ENCODE results near the gene DACT2.

DACT2 gene

GRCh38 chr6:168347615-168348014 is 28.0 kb upstream of the DACT2 start:
- Histone ChIP-seq H3K9me3 (ENCODE audit: control insufficient read depth in 1 of 2, low read length in 2 of 2) (no peaks in the 10 kb centered on the region), H3K4me3 (ENCODE audit: low read depth in 1 of 2, low read length in 2 of 2) (no peak overlapping the region), H3K27ac (ENCODE audit: low read length) (no peak overlapping the region), H3K36me3 (ENCODE audit: control insufficient read depth in 1 of 2, insufficient read depth in 2 of 2, low read length in 2 of 2) (no peaks in the 10 kb centered on the region), H3K4me1 (ENCODE audit: control insufficient read depth in 1 of 2, insufficient read depth in 2 of 2, low read length in 2 of 2) (no peaks in the 10 kb centered on the region), H3K27me3 (ENCODE audit: low read depth, low read length) (no peaks in the 10 kb centered on the region)

- no peak overlapping the region for H3K4me3 ChIP-seq (ENCODE audit: low read depth in 1 of 2, low read length in 2 of 2)
- no peaks in the 10 kb centered on the region for H3K36me3 ChIP-seq (ENCODE audit: control insufficient read depth in 1 of 2, insufficient read depth in 2 of 2, low read length in 2 of 2)
- no peaks in the 10 kb centered on the region for H3K27me3 ChIP-seq (ENCODE audit: low read depth, low read length)
- H3K9me3 ChIP-seq (ENCODE audit: control insufficient read depth in 1 of 2, low read length in 2 of 2), result no peaks in the 10 kb centered on the region
- H3K27ac ChIP-seq (ENCODE audit: low read length), result no peak overlapping the region
- no peaks in the 10 kb centered on the region for H3K4me1 ChIP-seq (ENCODE audit: control insufficient read depth in 1 of 2, insufficient read depth in 2 of 2, low read length in 2 of 2)
Observed at GRCh38 chr6:168347053-168347452, 27.5 kb upstream of the DACT2 start.

- H3K4me1 ChIP-seq (ENCODE audit: control insufficient read depth in 1 of 2, insufficient read depth in 2 of 2, low read length in 2 of 2), result no peaks in the 10 kb centered on the region
- no peaks in the 10 kb centered on the region for H3K27me3 ChIP-seq (ENCODE audit: low read depth, low read length)
- H3K9me3 ChIP-seq (ENCODE audit: control insufficient read depth in 1 of 2, low read length in 2 of 2), result no peaks in the 10 kb centered on the region
Observed at GRCh38 chr6:168345896-168346754, 26.5 kb upstream of the DACT2 start.

GRCh38 chr6:168345266-168345665 is 25.7 kb upstream of the DACT2 start:
- Histone ChIP-seq H3K36me3 (ENCODE audit: control insufficient read depth in 1 of 2, insufficient read depth in 2 of 2, low read length in 2 of 2) (no peaks in the 10 kb centered on the region), H3K4me1 (ENCODE audit: control insufficient read depth in 1 of 2, insufficient read depth in 2 of 2, low read length in 2 of 2) (no peaks in the 10 kb centered on the region), H3K27me3 (ENCODE audit: low read depth, low read length) (no peaks in the 10 kb centered on the region), H3K4me3 (ENCODE audit: low read depth in 1 of 2, low read length in 2 of 2) (no peak overlapping the region), H3K27ac (ENCODE audit: low read length) (no peak overlapping the region), H3K9me3 (ENCODE audit: control insufficient read depth in 1 of 2, low read length in 2 of 2) (no peaks in the 10 kb centered on the region)

More at GRCh38 chr6:168345896-168346754, 26.5 kb upstream of the DACT2 start:
- Histone ChIP-seq H3K27ac (ENCODE audit: low read length) (no peak overlapping the region), H3K36me3 (ENCODE audit: control insufficient read depth in 1 of 2, insufficient read depth in 2 of 2, low read length in 2 of 2) (no peaks in the 10 kb centered on the region), H3K4me3 (ENCODE audit: low read depth in 1 of 2, low read length in 2 of 2) (no peak overlapping the region)

- no peaks in the 10 kb centered on the region for H3K9me3 ChIP-seq (ENCODE audit: control insufficient read depth in 1 of 2, low read length in 2 of 2)
- no peaks in the 10 kb centered on the region for H3K27me3 ChIP-seq (ENCODE audit: low read depth, low read length)
- no peaks in the 10 kb centered on the region for H3K36me3 ChIP-seq (ENCODE audit: control insufficient read depth in 1 of 2, insufficient read depth in 2 of 2, low read length in 2 of 2)
- H3K4me1 ChIP-seq (ENCODE audit: control insufficient read depth in 1 of 2, insufficient read depth in 2 of 2, low read length in 2 of 2), result no peaks in the 10 kb centered on the region
- no peak overlapping the region for H3K4me3 ChIP-seq (ENCODE audit: low read depth in 1 of 2, low read length in 2 of 2)
- no peak overlapping the region for H3K27ac ChIP-seq (ENCODE audit: low read length)
Observed at GRCh38 chr6:168344338-168344737, 24.8 kb upstream of the DACT2 start.

- Histone ChIP-seq H3K9me3 (ENCODE audit: control insufficient read depth in 1 of 2, low read length in 2 of 2) (no peaks in the 10 kb centered on the region), H3K4me1 (ENCODE audit: control insufficient read depth in 1 of 2, insufficient read depth in 2 of 2, low read length in 2 of 2) (no peaks in the 10 kb centered on the region), H3K27me3 (ENCODE audit: low read depth, low read length) (no peaks in the 10 kb centered on the region), H3K27ac (ENCODE audit: low read length) (no peak overlapping the region), H3K4me3 (ENCODE audit: low read depth in 1 of 2, low read length in 2 of 2) (no peak overlapping the region), H3K36me3 (ENCODE audit: control insufficient read depth in 1 of 2, insufficient read depth in 2 of 2, low read length in 2 of 2) (no peaks in the 10 kb centered on the region)
Observed at GRCh38 chr6:168343239-168344150, 23.9 kb upstream of the DACT2 start.

- Histone ChIP-seq H3K9me3 (ENCODE audit: control insufficient read depth in 1 of 2, low read length in 2 of 2) (no peaks in the 10 kb centered on the region), H3K27me3 (ENCODE audit: low read depth, low read length) (no peaks in the 10 kb centered on the region), H3K4me3 (ENCODE audit: low read depth in 1 of 2, low read length in 2 of 2) (no peak overlapping the region), H3K36me3 (ENCODE audit: control insufficient read depth in 1 of 2, insufficient read depth in 2 of 2, low read length in 2 of 2) (no peaks in the 10 kb centered on the region), H3K27ac (ENCODE audit: low read length) (no peak overlapping the region), H3K4me1 (ENCODE audit: control insufficient read depth in 1 of 2, insufficient read depth in 2 of 2, low read length in 2 of 2) (no peaks in the 10 kb centered on the region)
Observed at GRCh38 chr6:168342636-168343035, 23.1 kb upstream of the DACT2 start.

- H3K36me3 ChIP-seq (ENCODE audit: control insufficient read depth in 1 of 2, insufficient read depth in 2 of 2, low read length in 2 of 2), result no peaks in the 10 kb centered on the region
- H3K4me3 ChIP-seq (ENCODE audit: low read depth in 1 of 2, low read length in 2 of 2), result no peak overlapping the region
- no peaks in the 10 kb centered on the region for H3K27me3 ChIP-seq (ENCODE audit: low read depth, low read length)
- no peaks in the 10 kb centered on the region for H3K9me3 ChIP-seq (ENCODE audit: control insufficient read depth in 1 of 2, low read length in 2 of 2)
- no peaks in the 10 kb centered on the region for H3K4me1 ChIP-seq (ENCODE audit: control insufficient read depth in 1 of 2, insufficient read depth in 2 of 2, low read length in 2 of 2)
- H3K27ac ChIP-seq (ENCODE audit: low read length), result no peak overlapping the region
Observed at GRCh38 chr6:168341280-168341900, 21.8 kb upstream of the DACT2 start.

- Histone ChIP-seq H3K27me3 (ENCODE audit: low read depth, low read length) (no peaks in the 10 kb centered on the region), H3K9me3 (ENCODE audit: control insufficient read depth in 1 of 2, low read length in 2 of 2) (no peaks in the 10 kb centered on the region), H3K27ac (ENCODE audit: low read length) (no peak overlapping the region), H3K4me3 (ENCODE audit: low read depth in 1 of 2, low read length in 2 of 2) (no peak overlapping the region), H3K36me3 (ENCODE audit: control insufficient read depth in 1 of 2, insufficient read depth in 2 of 2, low read length in 2 of 2) (no peaks in the 10 kb centered on the region), H3K4me1 (ENCODE audit: control insufficient read depth in 1 of 2, insufficient read depth in 2 of 2, low read length in 2 of 2) (no peaks in the 10 kb centered on the region)
Observed at GRCh38 chr6:168340819-168341218, 21.2 kb upstream of the DACT2 start.

- Histone ChIP-seq H3K27me3 (ENCODE audit: low read depth, low read length) (no peaks in the 10 kb centered on the region), H3K27ac (ENCODE audit: low read length) (no peak overlapping the region), H3K36me3 (ENCODE audit: control insufficient read depth in 1 of 2, insufficient read depth in 2 of 2, low read length in 2 of 2) (no peaks in the 10 kb centered on the region), H3K9me3 (ENCODE audit: control insufficient read depth in 1 of 2, low read length in 2 of 2) (no peaks in the 10 kb centered on the region), H3K4me1 (ENCODE audit: control insufficient read depth in 1 of 2, insufficient read depth in 2 of 2, low read length in 2 of 2) (no peaks in the 10 kb centered on the region), H3K4me3 (ENCODE audit: low read depth in 1 of 2, low read length in 2 of 2) (no peak overlapping the region)
Observed at GRCh38 chr6:168338777-168339176, 19.2 kb upstream of the DACT2 start.

- no peaks in the 10 kb centered on the region for H3K9me3 ChIP-seq (ENCODE audit: control insufficient read depth in 1 of 2, low read length in 2 of 2)
- H3K27me3 ChIP-seq (ENCODE audit: low read depth, low read length), result no peaks in the 10 kb centered on the region
- H3K4me1 ChIP-seq (ENCODE audit: control insufficient read depth in 1 of 2, insufficient read depth in 2 of 2, low read length in 2 of 2), result no peaks in the 10 kb centered on the region
- H3K4me3 ChIP-seq (ENCODE audit: low read depth in 1 of 2, low read length in 2 of 2), result no peak overlapping the region
- H3K36me3 ChIP-seq (ENCODE audit: control insufficient read depth in 1 of 2, insufficient read depth in 2 of 2, low read length in 2 of 2), result no peaks in the 10 kb centered on the region
- H3K27ac ChIP-seq (ENCODE audit: low read length), result no peak overlapping the region
Observed at GRCh38 chr6:168336967-168337366, 17.4 kb upstream of the DACT2 start.

Measured in muscle layer of duodenum (tissue), 2 donors.